HG03045 (cell line): Measurements from ENCODE around the gene SLC32A1.

ENCODE experiments used
- ATAC-seq: cut with Tn5 transposase; IDR thresholded peaks from one replicate; pipeline ENCODE4 v1.9.1; 2021; ENCODE audit warnings: mild to moderate bottlenecking, moderate library complexity; ENCODE audit not compliant: unreplicated experiment

Gene SLC32A1

DNA sequence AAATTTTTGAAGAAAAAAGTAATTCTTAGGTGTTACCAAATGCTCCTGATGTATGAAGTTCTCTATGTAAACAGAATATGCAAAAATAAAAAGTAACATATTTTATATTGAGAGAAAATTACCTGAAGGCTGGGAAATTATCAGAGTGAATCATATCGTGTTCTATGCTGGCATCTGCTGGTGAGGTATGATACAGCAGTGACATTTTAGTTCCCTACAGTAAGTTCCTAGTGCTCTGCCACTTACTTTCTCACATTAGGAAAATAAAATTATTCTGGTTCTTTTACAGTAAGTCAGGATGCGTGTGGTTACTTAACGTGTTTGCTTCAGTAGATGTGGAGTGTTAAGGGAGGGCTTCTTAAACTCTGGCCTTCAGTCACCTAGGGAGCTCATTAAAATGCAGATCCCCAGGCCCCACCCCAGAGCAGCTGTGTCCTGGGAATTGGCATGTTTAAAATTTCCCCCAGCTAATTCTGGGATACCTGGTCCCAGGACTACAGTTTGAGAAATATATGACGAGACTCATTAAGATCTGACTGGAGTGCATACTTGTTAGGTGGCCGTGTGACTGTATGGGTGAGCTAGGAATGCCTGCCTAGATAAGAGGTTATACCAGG lies 27.2 kb downstream of the SLC32A1 start:
- ATAC-seq, result no peak

DNA sequence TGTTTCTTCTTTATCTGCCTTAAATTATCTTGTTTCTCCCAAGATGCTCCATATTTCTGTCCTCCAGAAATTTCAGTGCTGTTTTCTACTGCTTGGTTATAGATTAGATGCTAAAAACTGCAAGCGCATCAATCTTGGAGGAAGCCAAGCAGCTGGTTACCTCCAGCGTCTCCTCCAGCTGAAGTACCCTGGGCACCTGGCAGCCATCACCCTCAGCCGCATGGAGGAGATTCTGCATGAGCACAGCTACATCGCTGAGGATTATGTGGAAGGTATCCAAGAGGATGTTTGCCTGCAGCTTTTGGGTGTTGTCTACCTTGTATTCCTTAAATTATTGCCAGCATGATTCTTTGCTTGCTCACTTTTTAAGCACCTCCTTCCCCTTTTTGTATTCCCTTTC lies 27.7 kb downstream of the SLC32A1 start:
- no peak for ATAC-seq

DNA sequence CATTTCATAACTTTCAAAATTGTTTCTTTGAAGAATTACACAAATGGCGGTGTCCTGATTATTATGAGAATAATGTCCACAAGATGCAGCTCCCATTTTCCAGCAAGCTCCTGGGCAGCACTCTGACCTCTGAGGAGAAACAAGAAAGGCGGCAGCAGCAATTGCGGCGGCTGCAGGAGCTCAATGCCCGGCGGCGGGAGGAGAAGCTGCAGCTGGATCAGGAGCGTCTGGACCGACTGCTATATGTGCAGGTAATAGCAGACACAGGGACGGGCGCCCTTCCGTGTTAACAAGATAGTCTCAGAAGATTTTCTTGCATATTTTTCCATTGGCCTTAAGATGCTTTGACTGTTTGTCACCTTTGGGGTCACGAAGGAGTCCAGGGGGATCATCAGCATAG lies 30.6 kb downstream of the SLC32A1 start:
- no peak for ATAC-seq

DNA sequence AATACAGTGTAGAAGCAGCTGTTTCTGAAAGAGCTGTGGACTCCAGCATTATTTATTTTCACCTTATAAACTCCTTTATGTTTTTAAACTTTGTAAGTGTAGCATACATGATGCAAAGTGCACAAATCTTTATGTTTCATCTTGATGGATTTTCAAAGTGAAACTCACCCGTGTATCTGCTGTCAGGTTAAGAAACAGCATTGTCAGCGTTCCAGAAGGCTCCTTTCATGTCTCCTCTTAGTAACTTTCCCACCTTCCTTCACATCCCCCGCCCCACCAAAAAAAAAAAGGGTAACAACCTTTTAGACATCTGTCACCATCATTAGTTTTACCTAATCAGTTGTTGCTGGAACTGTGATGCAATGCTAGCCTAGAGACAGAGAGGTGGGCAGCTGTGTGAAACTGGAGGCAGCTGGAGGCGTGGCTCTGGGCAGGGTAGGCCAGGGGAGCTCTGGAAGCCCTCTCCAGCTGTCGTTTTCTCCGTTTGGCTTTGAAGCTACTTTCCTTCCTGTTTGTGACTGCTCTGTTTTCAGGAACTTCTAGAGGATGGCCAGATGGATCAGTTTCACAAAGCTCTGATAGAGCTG lies 31.1 kb downstream of the SLC32A1 start:
- ATAC-seq, result no peak

DNA sequence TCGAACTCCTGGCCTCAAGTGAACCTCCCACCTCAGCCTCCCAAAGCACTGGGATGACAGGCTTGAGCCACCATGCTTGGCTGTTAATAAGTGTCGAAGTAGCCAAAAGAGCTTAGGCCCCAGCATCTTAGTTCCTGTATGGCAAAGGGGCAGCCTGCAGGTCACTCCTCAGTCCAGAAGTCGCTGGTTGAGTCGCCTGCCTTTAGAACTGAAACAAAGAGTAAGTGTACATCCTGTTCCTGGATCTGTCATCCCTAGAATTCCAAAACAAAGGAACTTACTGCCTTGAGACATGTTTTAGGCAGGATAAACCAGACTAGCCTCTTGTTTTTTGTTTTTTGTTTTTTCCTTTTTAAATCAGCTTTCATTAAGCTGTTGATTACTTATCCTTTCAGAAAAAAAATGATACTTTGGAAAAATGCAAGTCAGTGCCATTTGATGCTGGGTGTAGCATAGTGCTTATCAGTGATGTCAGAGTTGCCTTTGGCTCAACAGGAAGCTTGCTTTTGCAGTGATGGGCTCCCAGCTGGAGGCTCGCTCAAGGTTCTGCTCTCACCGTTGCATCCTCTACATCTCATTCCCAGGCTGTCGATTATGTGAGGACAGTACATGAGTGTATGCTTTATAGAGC lies 33.0 kb downstream of the SLC32A1 start:
- ATAC-seq, result no peak

DNA sequence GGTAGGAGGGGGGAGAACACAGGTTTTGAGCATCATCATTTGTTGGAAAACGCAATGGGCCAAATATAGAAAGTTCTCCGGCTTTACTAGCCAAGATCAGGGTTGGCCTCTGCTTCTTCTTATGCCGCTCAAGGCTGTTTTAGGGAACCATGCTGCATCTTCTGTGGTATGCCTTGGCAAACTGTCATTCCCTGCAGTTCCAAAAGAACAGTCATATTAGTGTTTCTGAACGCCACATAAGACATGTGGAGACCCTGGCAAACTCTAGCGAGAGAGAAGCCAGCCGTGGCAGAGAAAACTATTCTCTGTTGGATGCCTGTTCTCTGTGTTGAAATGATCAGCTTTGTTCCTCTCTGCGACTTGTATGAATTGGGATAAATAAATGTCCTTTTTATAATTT lies 34.8 kb downstream of the SLC32A1 start:
- ATAC-seq, result no peak

DNA sequence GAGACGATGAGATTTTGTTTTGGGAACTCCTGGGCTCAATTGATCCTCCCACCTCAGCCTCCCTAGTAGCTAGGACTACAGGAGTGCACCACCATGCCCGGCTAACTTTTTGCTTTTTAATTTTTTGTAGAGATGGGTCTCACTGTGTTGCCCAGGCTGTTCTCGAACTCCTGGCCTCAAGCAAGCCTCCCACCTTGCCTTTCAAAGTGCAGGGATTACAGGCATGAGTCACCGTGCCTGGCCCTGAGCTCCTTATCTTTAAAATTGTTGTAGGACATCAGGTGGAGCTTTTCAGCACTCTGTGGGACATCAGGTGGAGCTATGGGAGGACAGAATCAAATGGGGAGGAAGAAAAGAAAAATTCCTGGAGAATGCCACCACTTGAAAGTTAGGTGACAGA lies 36.7 kb downstream of the SLC32A1 start:
- no peak for ATAC-seq

DNA sequence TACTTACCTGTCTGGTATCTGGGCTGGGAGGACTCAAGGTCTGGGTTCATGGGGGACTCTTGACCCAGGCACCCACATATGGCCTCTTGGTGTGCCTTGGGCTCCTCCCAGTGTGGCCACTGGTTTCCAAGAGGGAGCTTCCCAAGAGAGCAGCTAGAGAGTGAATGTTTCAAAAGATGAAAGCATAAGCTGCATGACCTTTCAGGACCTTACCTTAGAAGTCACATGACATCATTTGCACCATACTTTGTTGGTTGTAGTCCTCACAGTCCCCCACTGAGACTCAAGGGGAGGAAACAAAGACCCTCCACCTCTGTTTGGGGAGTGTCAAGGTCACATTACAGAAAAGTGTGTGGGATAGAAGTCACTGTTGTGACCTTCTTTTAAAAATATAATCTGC lies 37.9 kb downstream of the SLC32A1 start:
- ATAC-seq, result no peak

DNA sequence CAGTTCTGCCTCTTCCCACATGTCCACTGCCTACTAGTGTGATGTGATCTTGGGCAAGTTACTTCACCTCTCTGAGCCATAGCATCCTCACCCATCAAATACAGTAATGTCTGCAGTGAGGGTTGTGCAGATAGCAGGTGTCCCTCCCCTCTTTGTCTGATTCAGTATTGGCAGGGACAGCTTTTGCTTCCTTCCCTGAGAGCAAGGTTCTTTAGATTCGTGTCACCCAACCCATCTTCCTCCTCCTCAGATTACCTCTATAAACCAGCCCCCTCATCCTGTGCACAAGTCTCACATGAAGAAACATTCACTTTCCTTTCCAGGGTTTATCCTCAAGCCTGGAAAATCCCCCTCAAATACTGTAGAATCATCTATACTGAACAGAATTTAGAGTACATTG lies 39.3 kb downstream of the SLC32A1 start:
- no peak for ATAC-seq

DNA sequence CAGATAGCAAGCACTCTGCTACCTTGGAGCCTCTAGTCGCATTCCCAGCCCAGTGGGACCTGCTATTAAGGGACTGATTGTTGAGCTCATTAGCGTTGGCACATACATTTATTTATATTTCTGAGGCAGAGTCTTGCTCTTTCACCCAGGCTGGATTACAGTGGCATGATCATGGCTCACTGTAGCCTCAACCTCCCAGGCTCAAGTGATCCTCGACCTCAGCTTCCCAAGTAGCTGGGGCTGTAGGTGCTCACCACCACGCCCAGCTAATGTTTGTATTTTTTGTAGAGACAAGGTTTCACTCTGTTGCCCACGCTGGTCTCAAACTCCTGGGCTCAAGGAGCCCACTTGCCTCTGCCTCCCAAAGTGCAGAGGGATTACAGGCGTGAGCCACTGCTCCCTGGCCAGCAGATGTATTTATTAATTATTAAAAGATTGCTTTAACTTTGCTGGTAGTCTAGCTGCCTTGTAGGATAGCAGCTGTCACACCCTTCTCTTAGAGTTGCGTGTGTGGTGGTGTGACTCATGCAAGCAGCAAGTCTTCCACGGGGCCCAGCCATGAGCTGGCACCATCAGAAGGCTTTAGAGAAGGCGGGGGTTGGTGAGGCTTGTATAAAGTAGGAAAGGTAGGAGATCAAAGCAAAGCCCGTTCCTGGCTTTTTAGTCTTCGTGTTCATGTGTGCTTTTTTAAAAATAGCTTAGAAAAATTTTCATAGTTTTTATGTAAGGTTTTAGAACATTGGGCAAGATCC lies 40.5 kb downstream of the SLC32A1 start:
- no peak for ATAC-seq

DNA sequence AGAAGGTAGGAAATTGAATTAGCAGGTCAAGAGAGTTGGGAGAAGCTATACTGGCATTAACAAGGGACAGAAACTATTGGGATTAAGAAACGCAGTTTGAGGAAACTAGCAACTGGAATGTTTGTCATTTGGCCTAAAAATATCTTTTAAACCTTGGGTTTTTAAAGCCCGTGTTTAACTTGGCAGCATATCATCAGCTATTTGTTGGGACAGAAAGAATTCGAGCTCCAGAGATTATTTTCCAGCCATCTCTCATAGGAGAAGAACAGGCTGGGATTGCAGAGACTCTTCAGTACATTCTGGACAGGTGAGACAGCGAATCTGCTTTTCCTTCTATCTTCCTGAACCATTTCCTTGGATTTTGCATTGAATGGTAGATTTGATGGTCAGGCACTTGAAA lies 41.8 kb downstream of the SLC32A1 start:
- ATAC-seq, result no peak

DNA sequence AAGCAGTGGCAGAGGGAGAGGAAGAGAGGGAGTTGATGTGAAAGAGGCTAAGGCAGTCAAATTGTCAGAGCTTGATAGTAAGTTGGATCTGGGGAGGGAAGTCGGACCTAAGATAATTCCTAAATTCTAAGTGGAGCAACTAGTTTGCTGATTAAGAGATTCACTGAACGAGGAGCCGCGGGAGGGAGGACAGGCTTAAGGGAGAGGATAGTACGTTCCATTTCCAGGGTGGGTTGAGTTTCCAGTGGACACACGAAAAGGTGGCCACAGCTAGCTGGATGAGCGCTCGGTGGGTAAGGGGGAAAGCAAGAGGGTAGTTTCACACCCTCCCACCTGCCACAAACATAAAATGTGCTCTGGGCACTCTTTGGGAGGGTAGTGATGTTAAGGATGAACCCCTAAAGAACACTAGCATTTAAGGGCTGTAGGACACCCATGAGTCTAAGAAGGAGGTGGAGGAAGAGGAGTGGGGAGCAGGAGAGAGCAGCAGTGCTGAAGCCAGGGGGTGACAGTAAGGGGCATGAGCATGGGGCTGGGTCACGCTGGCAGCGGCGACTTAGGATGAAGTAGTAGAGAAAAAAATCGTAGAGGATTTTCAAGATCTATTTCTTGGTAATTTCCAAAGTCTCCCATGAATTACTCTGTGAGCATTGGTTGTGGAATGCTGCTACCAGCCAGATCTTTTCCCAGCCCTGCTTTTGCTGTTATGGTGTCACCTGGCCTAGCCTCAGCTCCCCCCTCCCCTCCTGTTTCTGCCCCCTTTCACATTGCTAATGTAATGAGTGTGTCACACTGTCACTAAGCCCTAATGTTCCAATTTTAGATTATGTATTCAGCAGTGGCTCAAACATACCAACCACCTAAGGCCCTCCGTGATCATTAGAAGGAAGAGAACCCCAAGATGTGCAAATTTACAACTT lies 45.4 kb downstream of the SLC32A1 start:
- ATAC-seq, result no peak

DNA sequence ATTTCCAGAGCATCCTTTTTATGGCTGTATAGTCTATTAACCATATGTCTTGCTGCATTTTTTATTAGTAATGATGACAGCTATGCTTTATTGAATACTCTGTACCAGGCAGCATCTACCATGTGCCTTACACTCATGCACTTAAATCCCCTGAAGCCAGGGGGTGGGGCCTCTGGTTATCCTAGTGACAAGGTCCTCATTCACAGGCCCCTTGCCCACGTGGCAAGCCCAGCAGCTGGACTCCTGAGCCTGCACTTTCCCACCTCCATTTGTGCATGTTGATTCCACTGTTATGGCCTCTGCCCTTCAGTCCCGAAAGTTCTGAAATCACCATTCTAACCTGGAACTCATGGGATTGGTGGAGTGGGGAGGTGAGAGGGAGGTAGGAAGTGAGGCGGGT lies 46.3 kb downstream of the SLC32A1 start:
- no peak for ATAC-seq

DNA sequence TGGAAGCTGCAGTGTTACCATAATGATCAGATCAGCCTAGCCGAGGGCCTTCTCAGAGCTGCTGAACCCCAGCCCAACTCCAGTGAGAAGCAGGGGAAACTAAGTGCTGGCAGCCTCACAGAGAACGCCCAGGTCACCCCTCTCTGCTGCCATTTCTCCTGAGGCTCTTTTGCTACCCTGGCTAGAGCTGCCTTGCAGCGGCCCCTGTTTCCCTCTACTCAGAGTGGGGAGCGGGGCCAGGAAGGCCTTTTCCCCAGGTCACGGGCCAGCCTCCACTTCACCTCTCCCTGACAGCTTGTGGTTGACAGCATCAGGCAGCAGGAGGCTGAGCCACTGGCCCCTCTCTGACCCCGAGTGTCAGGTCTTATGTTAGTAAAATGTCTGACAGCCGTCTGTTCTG lies 46.7 kb downstream of the SLC32A1 start:
- no peak for ATAC-seq

DNA sequence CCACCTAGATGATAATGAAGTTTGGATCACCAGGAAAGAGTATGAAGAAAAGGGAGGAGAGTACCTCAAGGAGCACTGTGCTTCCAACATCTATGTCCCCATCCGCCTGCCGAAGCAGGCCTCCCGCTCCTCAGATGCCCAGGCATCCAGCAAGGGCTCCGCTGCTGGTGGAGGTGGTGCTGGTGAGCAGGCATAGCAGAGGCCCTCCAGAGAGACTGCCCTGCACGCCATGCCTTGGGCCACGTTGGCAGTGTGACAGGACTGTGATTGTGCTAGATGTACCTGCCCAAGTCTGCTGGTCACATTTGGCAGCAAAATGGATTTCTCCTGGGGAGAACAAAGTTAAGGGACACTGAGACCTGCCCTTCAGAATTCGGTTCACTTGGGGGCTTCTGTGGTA lies 47.3 kb downstream of the SLC32A1 start:
- no peak for ATAC-seq

DNA sequence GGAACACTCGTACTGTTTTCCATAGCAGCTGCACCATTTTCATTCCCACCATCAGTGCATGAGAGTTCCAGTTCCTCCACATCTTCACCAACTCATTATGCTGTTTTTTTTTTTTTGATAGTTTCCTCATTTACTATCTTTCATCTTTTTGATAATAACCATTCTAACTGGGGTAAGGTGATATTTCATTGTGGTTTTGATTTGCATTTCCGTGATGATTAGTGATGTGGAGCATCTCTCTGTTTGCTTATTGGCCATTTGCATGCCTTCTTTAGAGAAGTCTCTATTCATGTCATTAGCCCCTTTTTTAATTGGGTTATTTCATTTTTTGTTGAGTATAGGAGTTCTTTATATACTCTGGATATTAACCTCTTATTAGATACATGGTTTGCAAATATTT lies 49.9 kb downstream of the SLC32A1 start:
- ATAC-seq, result no peak

DNA sequence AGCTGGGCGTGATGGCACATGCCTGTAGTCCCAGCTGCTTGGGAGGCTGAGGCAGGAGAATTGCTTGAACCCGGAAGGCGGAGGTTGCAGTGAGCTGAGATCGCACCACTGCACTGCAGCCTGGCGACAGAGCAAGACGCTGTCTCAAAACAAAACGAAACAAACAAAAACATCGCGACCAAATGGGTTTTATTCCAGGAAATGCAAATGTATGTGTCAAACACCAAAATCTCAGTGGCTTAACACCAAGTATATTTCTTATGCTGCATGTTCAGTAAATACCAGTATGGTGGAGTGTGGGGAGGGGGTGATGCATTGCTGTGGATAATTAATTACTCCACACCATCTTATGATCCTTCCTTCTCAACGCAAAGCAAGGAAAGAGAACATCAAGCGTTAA lies 52.1 kb downstream of the SLC32A1 start:
- no peak for ATAC-seq
